MCF 10A (cell line): ENCODE measurements around the gene DLL1. TPM values are rescaled to one million over a fixed set of nuclear protein-coding genes. Genes with fewer than 3 reads are reported as not detected.

Experiments used
- BruUV-seq: library from RNA; stranded (reverse); fragments of 400-500 nt; replicated peaks from 2 replicates; lab custom pipeline; 2021; lab: Mats Ljungman, UMichigan
- CTCF ChIA-PET: fragments of 300-600 bp; sonication (Branson Sonifier 250); formaldehyde crosslinking; extraction: SDS; loops from one replicate; lab custom pipeline; 2021; ENCODE audit warnings: antibody characterized with exemption, inconsistent platforms; lab: Yijun Ruan, JAX
- POLR2A ChIA-PET: fragments of 300-600, 350-650 bp; sonication (Branson Sonifier 250); formaldehyde crosslinking; extraction: SDS; loops from one replicate; lab custom pipeline; 2020; ENCODE audit warnings: antibody characterized with exemption, inconsistent platforms; lab: Yijun Ruan, JAX
- DNase-seq: peaks from one replicate; pipeline ENCODE4 v3.0.0-alpha.2; 2018; ENCODE audit not compliant: unreplicated experiment
- H3K27ac Mint-ChIP-seq: one replicate; pipeline ENCODE4 v1.8.0; 2022; ENCODE audit warnings: mild to moderate bottlenecking, low read depth, mixed read lengths; ENCODE audit not compliant: unreplicated experiment
- H3K27me3 Mint-ChIP-seq: one replicate; pipeline ENCODE4 v1.8.0; 2022; ENCODE audit warnings: mixed read lengths; ENCODE audit not compliant: insufficient read depth, unreplicated experiment
- H3K36me3 Mint-ChIP-seq: one replicate; pipeline ENCODE4 v1.8.0; 2022; ENCODE audit warnings: mild to moderate bottlenecking, moderate library complexity, mixed read lengths; ENCODE audit not compliant: insufficient read depth, unreplicated experiment
- H3K4me1 Mint-ChIP-seq: one replicate; pipeline ENCODE4 v1.8.0; 2022; ENCODE audit warnings: mixed read lengths; ENCODE audit not compliant: insufficient read depth, unreplicated experiment
- H3K4me3 Mint-ChIP-seq: one replicate; pipeline ENCODE4 v1.8.0; 2022; ENCODE audit warnings: mild to moderate bottlenecking, moderate library complexity, mixed read lengths; ENCODE audit not compliant: unreplicated experiment
- H3K9me3 Mint-ChIP-seq: one replicate; pipeline ENCODE4 v1.8.0; 2022; ENCODE audit warnings: mixed read lengths; ENCODE audit not compliant: unreplicated experiment
- intact Hi-C: fragments of 100-400 bp; cut with micrococcal nuclease; formaldehyde crosslinking; loops from 2 replicates; pipeline ENCODE4 v1.14.1; 2022
- total RNA-seq: library from RNA; stranded (reverse); gene quantifications from 2 replicates; pipeline ENCODE4 v1.2.3, GENCODE V29; 2022
- TF ChIP-seq, protein P1 (sequence below): fragments of 200-600 bp; IDR thresholded peaks from one replicate; pipeline ENCODE4 v1.8.0; 2022; ENCODE audit warnings: antibody characterized with exemption, mild to moderate bottlenecking; ENCODE audit not compliant: unreplicated experiment

Gene DLL1
- total RNA-seq, 1 experiment from 2014 or later = 1.4 TPM

DNA sequence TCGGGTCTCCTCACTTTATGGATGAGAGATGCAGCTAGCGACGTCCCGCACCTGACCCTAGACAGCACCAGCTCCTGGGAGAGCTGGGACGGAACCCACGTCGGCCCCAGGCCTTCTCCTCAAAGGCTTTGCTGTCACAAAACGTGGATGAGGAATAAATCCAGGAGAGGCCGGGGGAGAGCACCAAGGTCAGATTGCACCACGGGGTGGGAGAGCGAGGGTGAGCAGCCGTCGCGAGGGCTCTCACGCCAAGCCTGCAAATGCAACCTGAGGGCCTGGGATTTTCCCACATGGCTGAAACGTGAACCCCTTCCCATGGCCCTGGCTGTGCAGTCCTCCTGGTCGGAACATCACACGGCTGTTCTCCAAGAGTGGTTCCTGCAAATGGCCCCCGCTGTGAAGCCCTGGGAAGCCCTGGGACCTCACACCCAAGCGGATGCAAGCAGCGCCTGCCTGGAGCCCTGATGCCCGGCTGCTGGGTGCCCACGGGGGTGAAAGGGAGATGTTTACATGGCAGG is 45.3 kb downstream of the DLL1 start:
- ChIA-PET CTCF (no interaction called here), POLR2A (no interaction called here)
- intact Hi-C loops = no loop called here
- DNase-seq = no peak
- H3K4me1 Mint-ChIP-seq = no peaks in the 10 kb centered on the region
- H3K27me3 Mint-ChIP-seq = no peaks in the 10 kb centered on the region
- no TSS peak for BruUV-seq
- no peak overlapping the region for H3K4me3 Mint-ChIP-seq
- no peaks in the 10 kb centered on the region for H3K36me3 Mint-ChIP-seq
- H3K27ac Mint-ChIP-seq = no peak overlapping the region
- no peaks in the 10 kb centered on the region for H3K9me3 Mint-ChIP-seq
- TF ChIP-seq, protein P1, sequence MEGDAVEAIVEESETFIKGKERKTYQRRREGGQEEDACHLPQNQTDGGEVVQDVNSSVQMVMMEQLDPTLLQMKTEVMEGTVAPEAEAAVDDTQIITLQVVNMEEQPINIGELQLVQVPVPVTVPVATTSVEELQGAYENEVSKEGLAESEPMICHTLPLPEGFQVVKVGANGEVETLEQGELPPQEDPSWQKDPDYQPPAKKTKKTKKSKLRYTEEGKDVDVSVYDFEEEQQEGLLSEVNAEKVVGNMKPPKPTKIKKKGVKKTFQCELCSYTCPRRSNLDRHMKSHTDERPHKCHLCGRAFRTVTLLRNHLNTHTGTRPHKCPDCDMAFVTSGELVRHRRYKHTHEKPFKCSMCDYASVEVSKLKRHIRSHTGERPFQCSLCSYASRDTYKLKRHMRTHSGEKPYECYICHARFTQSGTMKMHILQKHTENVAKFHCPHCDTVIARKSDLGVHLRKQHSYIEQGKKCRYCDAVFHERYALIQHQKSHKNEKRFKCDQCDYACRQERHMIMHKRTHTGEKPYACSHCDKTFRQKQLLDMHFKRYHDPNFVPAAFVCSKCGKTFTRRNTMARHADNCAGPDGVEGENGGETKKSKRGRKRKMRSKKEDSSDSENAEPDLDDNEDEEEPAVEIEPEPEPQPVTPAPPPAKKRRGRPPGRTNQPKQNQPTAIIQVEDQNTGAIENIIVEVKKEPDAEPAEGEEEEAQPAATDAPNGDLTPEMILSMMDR = no peak

DNA sequence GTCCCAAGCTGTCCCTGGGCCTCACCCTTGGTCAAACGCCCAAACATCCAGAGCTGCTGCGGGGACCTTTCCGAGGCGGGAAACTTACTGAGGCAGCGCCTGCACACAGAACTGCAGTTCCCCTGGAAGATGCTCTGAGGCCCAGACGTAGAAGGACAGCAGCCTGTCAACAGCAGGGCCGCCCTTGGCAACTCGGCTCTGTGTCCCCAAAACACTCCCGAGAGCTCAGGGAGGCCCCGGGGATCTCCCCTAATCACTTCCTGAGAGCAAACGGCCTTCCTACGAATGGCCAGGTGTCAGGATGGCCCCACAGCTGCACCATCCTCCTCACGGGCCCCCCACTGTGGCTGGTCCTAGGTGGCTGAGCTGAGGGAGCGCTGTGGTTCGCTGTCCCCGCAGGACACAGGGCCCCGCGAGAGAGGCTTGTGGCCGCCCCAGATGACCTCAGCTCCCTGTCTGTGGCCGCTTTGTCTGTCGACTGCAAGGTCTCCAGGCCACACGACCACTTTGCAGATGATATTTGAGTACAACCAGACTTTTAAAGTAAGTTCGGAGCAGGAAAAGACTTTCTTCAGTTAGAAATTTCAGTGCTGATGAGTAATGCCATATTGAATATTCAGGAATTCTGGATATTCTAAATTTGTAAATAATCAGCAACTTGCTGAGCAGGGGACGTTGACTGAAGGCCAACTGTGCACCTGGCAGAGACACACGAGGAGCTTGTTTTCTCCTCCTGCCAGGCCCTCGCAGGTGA is 46.0 kb downstream of the DLL1 start:
- POLR2A ChIA-PET = no interaction called here

DNA sequence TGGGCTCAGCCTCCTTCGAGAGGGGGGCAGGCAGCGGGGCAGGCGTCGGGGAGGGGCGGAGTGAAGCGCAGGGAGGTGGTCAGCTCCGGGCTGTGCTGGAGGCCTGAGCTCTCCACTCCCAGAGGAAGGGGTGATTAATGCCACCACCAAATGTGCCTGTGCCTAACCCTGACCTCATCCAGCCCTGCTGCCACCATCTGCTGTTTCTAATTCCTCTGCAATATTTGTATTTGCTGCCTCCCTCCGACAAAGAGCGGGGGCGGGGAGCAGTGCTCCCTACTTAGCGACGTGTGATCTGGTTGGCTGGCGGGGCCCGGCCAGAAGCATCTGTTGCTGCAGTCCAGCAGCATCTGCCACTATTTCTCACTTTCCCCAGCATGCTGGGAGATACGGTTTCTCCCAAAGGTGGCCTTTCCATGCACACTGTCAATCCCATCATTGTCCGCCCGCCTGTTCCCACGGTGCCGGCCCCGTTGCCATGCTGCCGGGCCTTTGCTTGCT is 47.0 kb downstream of the DLL1 start:
- BruUV-seq = no TSS peak
- ChIA-PET CTCF (no interaction called here), POLR2A (no interaction called here)
- intact Hi-C loops = no loop called here
- Mint-ChIP-seq H3K9me3 (no peaks in the 10 kb centered on the region), H3K27ac (no peak overlapping the region), H3K27me3 (no peaks in the 10 kb centered on the region), H3K4me3 (no peak overlapping the region), H3K4me1 (no peaks in the 10 kb centered on the region), H3K36me3 (no peaks in the 10 kb centered on the region)
- TF ChIP-seq, protein P1 = no peak
- no peak for DNase-seq

More for the DNA sequence above, 46.0 kb downstream of the DLL1 start:
- H3K27ac Mint-ChIP-seq = no peak overlapping the region
- TF ChIP-seq, protein P1 = no peak
- H3K36me3 Mint-ChIP-seq = no peaks in the 10 kb centered on the region
- H3K27me3 Mint-ChIP-seq = no peaks in the 10 kb centered on the region
- CTCF ChIA-PET = interaction anchor here (0.7 kb wide), 1 partner anchor 457 kb away, joined by 4 read pairs; no protein-coding TSS in a partner anchor
- no peak overlapping the region for H3K4me3 Mint-ChIP-seq
- no peak for DNase-seq
- H3K4me1 Mint-ChIP-seq = no peaks in the 10 kb centered on the region
- no peaks in the 10 kb centered on the region for H3K9me3 Mint-ChIP-seq
- intact Hi-C loops = no loop called here
- no TSS peak for BruUV-seq

DNA sequence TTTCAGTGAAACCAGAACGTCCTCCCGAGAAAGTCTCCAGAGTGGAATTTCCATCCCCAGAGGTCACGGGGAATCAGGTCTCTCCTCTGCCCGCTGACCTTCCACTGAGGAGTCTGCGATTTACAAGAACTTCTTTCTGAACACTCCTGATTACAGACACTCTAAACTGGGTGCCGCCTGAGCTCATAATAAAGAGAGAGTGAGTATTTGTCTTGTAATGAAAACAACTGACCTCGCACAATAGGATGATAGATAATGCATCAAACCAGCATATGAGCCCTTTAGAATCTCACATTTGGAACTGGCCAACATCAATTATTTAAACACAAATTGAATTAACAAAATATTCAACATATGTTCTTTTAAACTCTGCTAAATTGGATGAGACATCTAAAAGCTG is 47.5 kb downstream of the DLL1 start:
- Mint-ChIP-seq H3K9me3 (no peaks in the 10 kb centered on the region), H3K36me3 (no peaks in the 10 kb centered on the region), H3K27me3 (no peaks in the 10 kb centered on the region), H3K4me1 (no peaks in the 10 kb centered on the region), H3K27ac (no peak overlapping the region), H3K4me3 (no peak overlapping the region)
- ChIA-PET POLR2A (no interaction called here), CTCF (no interaction called here)
- TF ChIP-seq, protein P1 = no peak
- intact Hi-C loops = no loop called here
- DNase-seq = no peak
- BruUV-seq = no TSS peak
